Psoas muscle (tissue), 8 donors: Measurements from ENCODE around the gene CHCHD10. TPM values are rescaled to one million over a fixed set of nuclear protein-coding genes. Genes with fewer than 3 reads are reported as not detected.

Experiments
- ATAC-seq, 4 donors: fragments of 200-7000 bp; cut with Tn5 transposase; one replicate each; pipeline ENCODE4 v1.9.1; 2020; ENCODE audit warnings: moderate library complexity in 3 of 4, mild to moderate bottlenecking in 2 of 4
- DNase-seq, 2 donors: peaks; one replicate each; pipeline ENCODE4 v3.0.0-alpha.2; 2020
- H3K27ac ChIP-seq: fragments of 200-600 bp; one replicate; pipeline ENCODE4 v1.8.0; 2022
- H3K27me3 ChIP-seq, 3 donors: fragments of 200-600 bp in 1 of 3; one replicate each; pipeline versions ENCODE4 v1.6.1 to v1.8.0; 2013 to 2022; ENCODE audit warnings: low read length in 2 of 3, mild to moderate bottlenecking in 2 of 3, moderate library complexity in 1 of 3; ENCODE audit not compliant: insufficient read depth in 3 of 3
- H3K36me3 ChIP-seq, 2 donors: fragments of 200-600 bp in 1 of 2; one replicate each; pipeline versions ENCODE4 v1.6.1 to v1.8.0; 2013 to 2022; ENCODE audit warnings: low read depth in 1 of 2, mild to moderate bottlenecking in 1 of 2, moderate library complexity in 1 of 2; ENCODE audit not compliant: insufficient read depth in 1 of 2
- H3K4me1 ChIP-seq: fragments of 200-600 bp; one replicate; pipeline ENCODE4 v1.8.0; 2022
- H3K4me3 ChIP-seq: fragments of 200-600 bp; one replicate; pipeline ENCODE4 v1.8.0; 2022; ENCODE audit warnings: mild to moderate bottlenecking
- H3K9me3 ChIP-seq: fragments of 200-600 bp; one replicate; pipeline ENCODE4 v1.8.0; 2022
- CTCF ChIP-seq: fragments of 200-600 bp; IDR thresholded peaks from one replicate; pipeline ENCODE4 v1.8.0; 2022; ENCODE audit warnings: antibody characterized with exemption
- WGBS, 3 donors: extraction: QIAGEN DNeasy Blood & Tissue Kit; methylation state at CpG; one replicate each; pipeline versions ENCODE4 v1.1.6 to v1.1.7; 2013; 5-methylcytosine and 5-hydroxymethylcytosine counted together
- intact Hi-C, 2 donors: fragments of 100-400 bp; cut with DNase I; formaldehyde crosslinking; loops; one replicate each; pipeline versions ENCODE4 v1.11.0 to v1.14.2; 2022
- polyA plus RNA-seq, 3 donors: library from polyadenylated mRNA; stranded (reverse); fragments of 200-250 nt; gene quantifications; one replicate each; pipeline ENCODE4 v1.2.3, GENCODE V29; 2013
- total RNA-seq, 4 donors: library from RNA; stranded (reverse); fragmentation: NEBNext Ultra II Directional in 2 of 4; extraction: Animal tissue kit (Norgen Biotek cat#: 25700) in 2 of 4; gene quantifications; one replicate each; pipeline versions ENCODE4 v1.2.1 to v1.2.4, GENCODE V29; 2021 to 2023
- donor health status: healthy with polysubstance abuse.
- donor health status: DM: no; HTN: no; CAD: no; lungs with moderate emphysema.
- donor health status: Bipolar disorder and iron deficiency.
- donor health status: healthy.
- donor health status: DM: yes; HTN: yes; CAD: no.
- donor health status: DM: no; HTN: no; CAD: no.
- donor health status: DM: no; HTN: no; CAD: no.
- donor health status: DM: yes; HTN: yes; CAD: no.

The CHCHD10 gene
- total and polyA plus RNA-seq, 7 donors = 460 to 1,066 (median 752) TPM

GRCh38 chr22:23754220-23754919 is 13.4 kb downstream of the CHCHD10 start, which contains the start of gene VPREB3:
Gene VPREB3 (minus strand): TSS chr22:23754425. CDS start chr22:23754363, 62 bp downstream.
- no peaks in the 10 kb centered on the region for H3K9me3 ChIP-seq
- H3K27me3 ChIP-seq = no peaks in the 10 kb centered on the region
- intact Hi-C loops = no loop called here
- no peak for DNase-seq
- no peak within 1 kb of the TSS for H3K4me3 ChIP-seq
- ATAC-seq = no peak
- no peak within 1 kb of the TSS for H3K27ac ChIP-seq
- no peak for TF ChIP-seq CTCF
- 82 to 88% (median 85%) methylated on average over 14 of the region's 14 CpGs for whole genome bisulfite sequencing, 3 donors
- no peaks in the 10 kb centered on the region for H3K36me3 ChIP-seq
- peaks cover 10% of the 10 kb centered on the region for H3K4me1 ChIP-seq

- 62 to 73% (median 68%) methylated on average over 2 of the region's 2 CpGs for WGBS, 3 donors
- Histone ChIP-seq H3K36me3 (no peaks in the 10 kb centered on the region), H3K27me3 (no peaks in the 10 kb centered on the region), H3K4me3 (no peak overlapping the region), H3K27ac (no peak overlapping the region), H3K4me1 (peaks cover 10% of the 10 kb centered on the region), H3K9me3 (no peaks in the 10 kb centered on the region)
- no peak for DNase-seq
- intact Hi-C loops = no loop called here
- ATAC-seq = no peak
- TF ChIP-seq CTCF = no peak
Measured at GRCh38 chr22:23753385-23753784, 14.4 kb downstream of the CHCHD10 start.

- DNase-seq = no peak
- ATAC-seq = no peak
- intact Hi-C loops = no loop called here
- peaks cover 10% of the 10 kb centered on the region for H3K4me1 ChIP-seq
- no peaks in the 10 kb centered on the region for H3K27me3 ChIP-seq
- TF ChIP-seq CTCF = no peak
- no peaks in the 10 kb centered on the region for H3K36me3 ChIP-seq
- no peak overlapping the region for H3K27ac ChIP-seq
- WGBS, 3 donors = 89% methylated on average over 16 of the region's 16 CpGs
- no peaks in the 10 kb centered on the region for H3K9me3 ChIP-seq
- H3K4me3 ChIP-seq = no peak overlapping the region
Measured at GRCh38 chr22:23752750-23753149, 15.0 kb downstream of the CHCHD10 start.

GRCh38 chr22:23752090-23752691 is 15.6 kb downstream of the CHCHD10 start:
- no peak for ATAC-seq
- no peak overlapping the region for H3K27ac ChIP-seq
- no peak for TF ChIP-seq CTCF
- no peaks in the 10 kb centered on the region for H3K9me3 ChIP-seq
- H3K36me3 ChIP-seq = no peaks in the 10 kb centered on the region
- H3K4me1 ChIP-seq = peaks cover 10% of the 10 kb centered on the region
- intact Hi-C loops = no loop called here
- DNase-seq = no peak
- H3K27me3 ChIP-seq = no peaks in the 10 kb centered on the region
- H3K4me3 ChIP-seq = peak overlapping the region; percentile 91
- 78 to 84% (median 82%) methylated on average over 9 of the region's 9 CpGs for WGBS, 3 donors
